ENCODE results near the gene MS4A4E. TPM values are rescaled to one million over a fixed set of nuclear protein-coding genes. Genes with fewer than 3 reads are reported as not detected.

MS4A4E gene
- polyA plus RNA-seq, 1 experiment: not detected

DNA sequence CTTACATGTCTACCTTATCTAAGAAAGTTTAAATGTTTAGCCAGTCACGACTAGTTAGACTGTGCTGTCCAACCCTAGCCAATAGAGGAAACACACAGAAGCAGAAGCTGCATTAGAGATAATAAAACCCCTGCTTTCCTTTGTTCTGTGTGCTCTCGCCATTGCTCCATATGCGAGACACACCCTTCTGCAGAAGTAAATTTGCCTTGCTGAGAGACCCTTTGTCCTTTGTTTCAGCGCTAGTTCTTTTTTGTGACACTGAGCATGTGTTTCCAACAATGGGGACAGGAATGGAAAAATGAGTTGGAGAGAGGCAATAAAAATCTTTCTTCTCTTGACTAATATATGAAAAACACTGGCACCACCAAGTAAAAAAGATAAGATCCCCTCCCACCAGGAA lies 18.1 kb upstream of the MS4A4E start:
- no peak for DNase-seq (ENCODE audit: low read depth)
- H3K4me3 ChIP-seq (ENCODE audit: low read depth, low read length): no peak overlapping the region
- H3K27me3 ChIP-seq (ENCODE audit: control insufficient read depth, insufficient read depth, low read length): no peaks in the 10 kb centered on the region
- ChIA-PET POLR2A (no interaction called here), CTCF (no interaction called here)
- no peak for TF ChIP-seq CTCF (IDR thresholded peaks at IDR 0.05; ENCODE audit: insufficient read depth, low read depth, low read length)
- no peaks in the 10 kb centered on the region for H3K36me3 ChIP-seq (ENCODE audit: control insufficient read depth, insufficient read depth, low read length)

DNA sequence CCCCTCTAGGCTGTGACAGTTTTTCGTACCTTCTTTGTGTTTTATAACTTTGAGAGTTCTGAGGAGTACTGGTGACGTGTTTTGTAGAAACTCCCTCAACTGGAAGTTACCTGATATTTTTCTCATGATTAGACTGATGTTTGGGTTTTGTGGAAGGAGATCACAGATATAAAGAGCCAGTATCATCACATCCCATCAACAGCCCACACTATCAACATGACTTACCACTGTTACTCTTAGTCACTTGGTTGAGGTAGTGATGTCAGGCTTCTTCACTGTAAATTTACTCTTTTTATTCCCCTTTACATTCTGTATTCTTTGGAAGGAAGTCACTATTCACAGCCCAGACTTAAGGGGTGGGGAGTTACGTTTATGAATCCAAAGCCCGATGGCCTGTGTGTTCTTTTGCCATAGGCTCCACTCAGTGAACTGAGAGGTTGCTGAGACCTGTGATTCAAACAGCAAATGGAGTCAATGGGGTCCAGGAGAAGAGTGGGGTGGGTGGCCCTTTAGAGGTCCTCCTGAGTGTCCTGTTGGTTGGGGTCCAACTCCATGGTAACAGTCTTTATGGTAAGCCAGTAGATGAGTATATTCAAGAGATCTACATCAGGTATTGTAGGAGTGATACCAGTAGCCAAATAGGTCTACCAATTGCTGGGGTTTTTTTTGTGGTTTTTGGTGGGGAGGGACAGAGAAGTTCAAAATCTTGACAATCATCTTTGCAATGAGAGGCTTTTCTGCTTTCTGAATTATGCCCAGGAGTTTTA lies 15.2 kb upstream of the MS4A4E start:
- Histone ChIP-seq H3K4me3 (ENCODE audit: low read depth, low read length) (no peak overlapping the region), H3K27me3 (ENCODE audit: control insufficient read depth, insufficient read depth, low read length) (no peaks in the 10 kb centered on the region), H3K36me3 (ENCODE audit: control insufficient read depth, insufficient read depth, low read length) (no peaks in the 10 kb centered on the region)
- ChIA-PET POLR2A (no interaction called here), CTCF (no interaction called here)
- no peak for TF ChIP-seq CTCF (IDR thresholded peaks at IDR 0.05; ENCODE audit: insufficient read depth, low read depth, low read length)
- no peak for DNase-seq (ENCODE audit: low read depth)

DNA sequence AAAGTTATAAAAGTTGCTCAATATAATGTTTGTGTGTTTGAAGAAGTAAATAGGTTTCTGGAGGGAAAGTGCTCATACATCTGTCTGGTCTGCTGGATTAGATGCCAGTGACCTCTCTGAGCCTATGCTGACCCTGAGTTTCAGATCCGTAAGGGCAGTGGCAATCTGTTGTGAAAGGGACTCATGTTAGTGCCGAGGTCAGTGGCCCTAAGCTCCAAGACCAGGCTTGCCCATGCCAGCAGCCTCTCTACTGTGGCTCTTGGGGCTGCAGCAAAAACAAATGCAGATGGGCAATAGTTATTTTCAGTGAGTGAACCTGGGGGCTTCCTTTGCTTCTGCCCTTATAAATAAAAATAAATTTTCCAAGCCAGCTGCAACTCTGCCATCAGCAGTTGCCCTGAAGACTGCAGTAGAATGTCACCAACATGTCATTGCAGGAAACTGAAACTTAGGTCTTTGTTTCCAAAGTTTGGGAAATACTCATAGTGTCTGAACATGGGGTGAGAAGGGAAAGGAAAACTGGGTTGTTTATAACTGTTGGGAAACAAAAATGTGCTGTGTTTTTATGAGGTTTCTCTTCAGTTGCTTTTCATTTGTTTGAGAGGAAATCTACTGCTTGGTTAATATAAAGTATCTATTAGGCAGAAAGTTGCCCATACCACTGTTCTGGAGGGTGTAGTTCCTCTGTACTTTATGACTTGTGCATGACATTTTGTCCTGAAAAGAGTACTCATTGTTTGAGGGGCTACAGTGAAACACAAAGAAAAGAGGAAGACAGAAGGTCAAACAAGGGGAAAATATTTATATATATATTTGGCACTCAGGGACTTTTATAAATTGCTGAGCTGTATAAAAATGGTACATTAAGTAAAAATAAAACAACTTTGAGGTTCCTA lies 9.5 kb upstream of the MS4A4E start:
- Histone ChIP-seq H3K27me3 (ENCODE audit: control insufficient read depth, insufficient read depth, low read length) (no peaks in the 10 kb centered on the region), H3K4me3 (ENCODE audit: low read depth, low read length) (no peak overlapping the region), H3K36me3 (ENCODE audit: control insufficient read depth, insufficient read depth, low read length) (no peaks in the 10 kb centered on the region)
- POLR2A ChIA-PET: no interaction called here
- TF ChIP-seq CTCF (IDR thresholded peaks at IDR 0.05; ENCODE audit: insufficient read depth, low read depth, low read length): no peak
- no peak for DNase-seq (ENCODE audit: low read depth)
- CTCF ChIA-PET: interaction anchor here (3.6 kb wide), 1 partner anchor 13 kb away, joined by 13 read pairs; no protein-coding TSS in a partner anchor

- POLR2A ChIA-PET: no interaction called here
These were observed 8.7 kb upstream of the MS4A4E start for GRCh38 chr11:60251485-60252212.

More at GRCh38 chr11:60251485-60252212, 8.7 kb upstream of the MS4A4E start:
- DNase-seq (ENCODE audit: low read depth): no peak
- CTCF ChIA-PET: interaction anchor here (3.6 kb wide), 1 partner anchor 14 kb away, joined by 13 read pairs; no protein-coding TSS in a partner anchor
- Histone ChIP-seq H3K27me3 (ENCODE audit: control insufficient read depth, insufficient read depth, low read length) (no peaks in the 10 kb centered on the region), H3K36me3 (ENCODE audit: control insufficient read depth, insufficient read depth, low read length) (no peaks in the 10 kb centered on the region), H3K4me3 (ENCODE audit: low read depth, low read length) (no peak overlapping the region)
- no peak for TF ChIP-seq CTCF (IDR thresholded peaks at IDR 0.05; ENCODE audit: insufficient read depth, low read depth, low read length)
